Endothelial cell of umbilical vein (primary cell): ENCODE results near the gene LRRC27. TPM values are rescaled to one million over a fixed set of nuclear protein-coding genes. Genes with fewer than 3 reads are reported as not detected.

Experiments
- BruUV-seq: library from RNA; stranded (reverse); fragments of 400-500 nt; replicated peaks from 2 replicates; lab custom pipeline; 2021; lab: Mats Ljungman, UMichigan
- CTCF ChIA-PET: fragments of 300-600, 350-600 bp; sonication (Branson Sonifier 250); formaldehyde crosslinking; loops from one replicate; lab custom pipeline; 2021; ENCODE audit warnings: antibody characterized with exemption, inconsistent platforms; lab: Charles Lee
- POLR2A ChIA-PET: fragments of 300-600, 350-600 bp; sonication (Branson Sonifier 250); formaldehyde crosslinking; loops from one replicate; lab custom pipeline; 2021; ENCODE audit warnings: antibody characterized with exemption, inconsistent platforms; lab: Charles Lee
- DNase-seq: peaks from one replicate; pipeline ENCODE4 v3.0.0-alpha.2; 2011; ENCODE audit warnings: low read depth, low spot score
- FAIRE-seq: peaks from 2 replicates; lab custom pipeline; 2011; peaks lifted over from hg19 to GRCh38; lab: Jason Lieb, UNC
- H2AFZ ChIP-seq: 2 replicates; pipeline ENCODE4 v1.6.0; 2012; ENCODE audit warnings: low read depth, low read length, control low read depth, inconsistent platforms
- H3K27ac ChIP-seq: 2 replicates; pipeline ENCODE4 v1.5.1; 2011; ENCODE audit warnings: low read depth, mild to moderate bottlenecking, control low read depth, low read length, moderate library complexity; ENCODE audit not compliant: insufficient read depth
- H3K27me3 ChIP-seq, 2 experiments: 2 replicates each; pipeline versions ENCODE4 v1.6.0 to v1.6.1; 2011; ENCODE audit warnings: low read length in 2 of 2, mixed read lengths in 1 of 2; ENCODE audit not compliant: control insufficient read depth in 2 of 2, insufficient read depth in 2 of 2
- H3K36me3 ChIP-seq, 2 experiments: 2 replicates in 1 of 2; 3 replicates in 1 of 2; pipeline ENCODE4 v1.5.1; 2011; ENCODE audit warnings: low read length in 2 of 2, mild to moderate bottlenecking in 1 of 2, moderate library complexity in 1 of 2; ENCODE audit not compliant: control insufficient read depth in 2 of 2, insufficient read depth in 2 of 2; ENCODE audit errors: extremely low read depth in 1 of 2
- H3K4me1 ChIP-seq: 3 replicates; pipeline ENCODE4 v1.5.1; 2011; ENCODE audit warnings: mild to moderate bottlenecking, low read length; ENCODE audit not compliant: control insufficient read depth, insufficient read depth; ENCODE audit errors: extremely low read depth
- H3K4me2 ChIP-seq: 2 replicates; pipeline ENCODE4 v1.6.1; 2011; ENCODE audit warnings: low read length, control low read depth, mixed read lengths; ENCODE audit not compliant: insufficient read depth
- H3K4me3 ChIP-seq, 3 experiments: fragments of 200-600 bp in 1 of 3; sonication (generic), shearing (Covaris generic) in 1 of 3; replicated peaks in 1 of 3; 2 replicates each; pipeline ENCODE4 v1.5.1; 2011 to 2016; ENCODE audit warnings: control low read depth in 3 of 3, low read length in 3 of 3, mild to moderate bottlenecking in 2 of 3, inconsistent platforms in 1 of 3, low read depth in 1 of 3, moderate library complexity in 1 of 3; ENCODE audit not compliant: insufficient read depth in 1 of 3
- H3K79me2 ChIP-seq: 2 replicates; pipeline ENCODE4 v1.6.0; 2012; ENCODE audit warnings: low read length, inconsistent platforms; ENCODE audit not compliant: control insufficient read depth, insufficient read depth
- H3K9ac ChIP-seq: replicated peaks from 2 replicates; pipeline ENCODE3; 2011; ENCODE audit warnings: low read length, control low read depth; ENCODE audit not compliant: insufficient read depth; ENCODE audit errors: extremely low read depth
- H3K9me1 ChIP-seq: replicated peaks from 3 replicates; pipeline ENCODE4 v1.6.0; 2011; ENCODE audit warnings: mild to moderate bottlenecking, low read length; ENCODE audit not compliant: control insufficient read depth, insufficient read depth; ENCODE audit errors: extremely low read depth
- H3K9me3 ChIP-seq: replicated peaks from 2 replicates; pipeline ENCODE4 v1.5.1; 2012; ENCODE audit warnings: low read length, inconsistent platforms; ENCODE audit not compliant: control insufficient read depth, insufficient read depth
- H4K20me1 ChIP-seq: replicated peaks from 2 replicates; pipeline ENCODE3; 2011; ENCODE audit warnings: mild to moderate bottlenecking, low read length; ENCODE audit not compliant: control insufficient read depth, insufficient read depth; ENCODE audit errors: extremely low read depth
- CTCF ChIP-seq, 2 donors: IDR thresholded peaks; 1 replicate in 1 of 2; 2 replicates in 1 of 2; pipeline ENCODE4 v1.5.1; 2011; ENCODE audit warnings: low read length in 2 of 2, mild to moderate bottlenecking in 2 of 2, moderate library complexity in 2 of 2, control low read depth in 1 of 2, inconsistent platforms in 1 of 2, low read depth in 1 of 2; ENCODE audit not compliant: insufficient read depth in 1 of 2; ENCODE audit errors: extremely low read depth in 1 of 2
- EZH2 ChIP-seq: IDR thresholded peaks from 2 replicates; pipeline ENCODE4 v1.6.1; 2012; ENCODE audit warnings: borderline replicate concordance, low read depth, mild to moderate bottlenecking, moderate library complexity, low read length, inconsistent platforms; ENCODE audit not compliant: severe bottlenecking
- FOS ChIP-seq: IDR thresholded peaks from 2 replicates; pipeline ENCODE4 v1.6.1; 2011; ENCODE audit warnings: mild to moderate bottlenecking, low read length, moderate library complexity, borderline replicate concordance; ENCODE audit not compliant: insufficient read depth
- GATA2 ChIP-seq: IDR thresholded peaks from 2 replicates; pipeline ENCODE4 v1.7.0; 2011; ENCODE audit warnings: low read depth, mild to moderate bottlenecking, moderate library complexity, mixed read lengths, low read length; ENCODE audit not compliant: insufficient read length, insufficient read depth
- JUN ChIP-seq: IDR thresholded peaks from 2 replicates; pipeline ENCODE4 v1.6.1; 2011; ENCODE audit warnings: borderline replicate concordance, low read depth; ENCODE audit not compliant: insufficient read length, insufficient read depth
- MAX ChIP-seq: IDR thresholded peaks from 2 replicates; pipeline ENCODE4 v1.6.1; 2011; ENCODE audit not compliant: insufficient read depth, insufficient read length
- MYC ChIP-seq: IDR thresholded peaks from one replicate; pipeline ENCODE4 v1.6.1; 2011; ENCODE audit warnings: mild to moderate bottlenecking, low read depth, low read length
- POLR2A ChIP-seq: IDR thresholded peaks from 2 replicates; pipeline ENCODE4 v1.6.1; 2012; ENCODE audit warnings: low read depth, mild to moderate bottlenecking, control low read depth, low read length
- POLR2AphosphoS5 ChIP-seq: IDR thresholded peaks from 2 replicates; pipeline ENCODE4 v1.6.1; 2012; ENCODE audit warnings: low read depth, mild to moderate bottlenecking, control low read depth, low read length, moderate library complexity; ENCODE audit not compliant: insufficient read depth
- dilution Hi-C: fragments of 300-500 bp; cut with MboI; formaldehyde crosslinking; loops from one replicate; pipeline ENCODE4 v1.15.0; 2019; ENCODE audit warnings: low sequenced_read_pairs; ENCODE audit not compliant: extremely low pct_ligation_motif_present
- intact Hi-C: fragments of 100-400 bp; cut with micrococcal nuclease; formaldehyde crosslinking; loops from one replicate; pipeline ENCODE4 v1.10.0; 2022
- polyA plus RNA-seq, 4 experiments: library from polyadenylated mRNA; depleted of rRNA in 3 of 4; stranded (reverse) in 3 of 4; unstranded in 1 of 4; fragments of >200 nt; gene quantifications; 2 replicates each; pipeline versions ENCODE4 v1.2.1 to v1.2.3, GENCODE V29; 2011 to 2012; ENCODE audit warnings: missing spikeins in 1 of 4
- total RNA-seq: library from RNA; stranded (reverse); gene quantifications from 2 replicates; pipeline ENCODE4 v1.2.3, GENCODE V29; 2021

LRRC27 gene
- total and polyA plus RNA-seq, 2 donors (not counting 3 experiments of a cell fraction or from before 2014, with no cell fraction given): 8.3 to 13.6 TPM

- H3K9me1 ChIP-seq: no peaks in the 10 kb centered on the region
- H3K27ac ChIP-seq: no peak overlapping the region
- dilution Hi-C loops (no loop called here), intact Hi-C loops (no loop called here)
- no peak for TF ChIP-seq CTCF (IDR thresholded peaks at IDR 0.05; ENCODE audit: extremely low read depth in 1 of 2, insufficient read depth in 1 of 2, low read depth in 1 of 2, low read length in 2 of 2)
- no peak overlapping the region for H3K4me2 ChIP-seq
- CTCF ChIA-PET: no interaction called here
- no peaks in the 10 kb centered on the region for H3K9me3 ChIP-seq
- no TSS peak for BruUV-seq
- no peak for FAIRE-seq
- no peaks in the 10 kb centered on the region for H3K79me2 ChIP-seq
- no peak overlapping the region for H3K9ac ChIP-seq
- no peaks in the 10 kb centered on the region for H3K36me3 ChIP-seq
- no peaks in the 10 kb centered on the region for H4K20me1 ChIP-seq
- no peak overlapping the region for H3K4me3 ChIP-seq
- DNase-seq: no peak
- no peaks in the 10 kb centered on the region for H3K27me3 ChIP-seq
- H2AFZ ChIP-seq: no peak overlapping the region
- POLR2A ChIA-PET: no interaction called here
- no peaks in the 10 kb centered on the region for H3K4me1 ChIP-seq
These were observed 43.3 kb downstream of the LRRC27 start for GRCh38 chr10:132375116-132375794.

GRCh38 chr10:132375795-132376297 is 43.9 kb downstream of the LRRC27 start:
- intact Hi-C loops: no loop called here
- H3K27ac ChIP-seq: no peak overlapping the region
- no TSS peak for BruUV-seq
- no peak overlapping the region for H2AFZ ChIP-seq
- TF ChIP-seq POLR2A: no peak
- TF ChIP-seq FOS: no peak
- no peak for TF ChIP-seq POLR2AphosphoS5
- no peak for TF ChIP-seq GATA2
- TF ChIP-seq MAX: no peak
- no peak for TF ChIP-seq EZH2
- no peak for TF ChIP-seq CTCF (IDR thresholded peaks at IDR 0.05; ENCODE audit: extremely low read depth in 1 of 2, insufficient read depth in 1 of 2, low read depth in 1 of 2, low read length in 2 of 2)
- no peak for TF ChIP-seq JUN
- no peak for TF ChIP-seq MYC
- no peak overlapping the region for H3K4me2 ChIP-seq
- DNase-seq (no peak), FAIRE-seq (no peak)
- no peaks in the 10 kb centered on the region for H3K9me1 ChIP-seq
- H4K20me1 ChIP-seq: no peaks in the 10 kb centered on the region
- H3K79me2 ChIP-seq: no peaks in the 10 kb centered on the region
- ChIA-PET POLR2A (no interaction called here), CTCF (interaction anchor here (1.0 to 2.0 kb wide), 2 partner anchors 8 to 16 kb away, joined by 3 to 4 read pairs; no protein-coding TSS in a partner anchor)
- no peak overlapping the region for H3K4me3 ChIP-seq
- H3K36me3 ChIP-seq: no peaks in the 10 kb centered on the region
- dilution Hi-C loops: no loop called here
- H3K4me1 ChIP-seq: no peaks in the 10 kb centered on the region
- H3K9me3 ChIP-seq: no peaks in the 10 kb centered on the region
- no peaks in the 10 kb centered on the region for H3K27me3 ChIP-seq
- H3K9ac ChIP-seq: no peak overlapping the region
